Neuron (in vitro differentiated cells): ENCODE measurements around the gene CA12.

Experiments used
- H2AFZ ChIP-seq: one replicate; pipeline ENCODE4 v1.6.1; 2013; ENCODE audit warnings: low read depth, mild to moderate bottlenecking, inconsistent platforms, low read length, moderate library complexity
- H3K27me3 ChIP-seq: one replicate; pipeline ENCODE4 v1.6.1; 2013; ENCODE audit warnings: low read length; ENCODE audit not compliant: insufficient read depth
- H3K36me3 ChIP-seq: one replicate; pipeline ENCODE4 v1.6.1; 2013; ENCODE audit warnings: low read length; ENCODE audit not compliant: insufficient read depth
- H3K4me1 ChIP-seq: one replicate; pipeline ENCODE4 v1.6.1; 2013; ENCODE audit warnings: low read length; ENCODE audit not compliant: insufficient read depth
- H3K4me3 ChIP-seq: 2 replicates; pipeline ENCODE4 v1.5.1; 2013; ENCODE audit warnings: mild to moderate bottlenecking, low read length, moderate library complexity
- H3K9me3 ChIP-seq: one replicate; pipeline ENCODE4 v1.6.1; 2013; ENCODE audit warnings: low read length

CA12 gene

DNA sequence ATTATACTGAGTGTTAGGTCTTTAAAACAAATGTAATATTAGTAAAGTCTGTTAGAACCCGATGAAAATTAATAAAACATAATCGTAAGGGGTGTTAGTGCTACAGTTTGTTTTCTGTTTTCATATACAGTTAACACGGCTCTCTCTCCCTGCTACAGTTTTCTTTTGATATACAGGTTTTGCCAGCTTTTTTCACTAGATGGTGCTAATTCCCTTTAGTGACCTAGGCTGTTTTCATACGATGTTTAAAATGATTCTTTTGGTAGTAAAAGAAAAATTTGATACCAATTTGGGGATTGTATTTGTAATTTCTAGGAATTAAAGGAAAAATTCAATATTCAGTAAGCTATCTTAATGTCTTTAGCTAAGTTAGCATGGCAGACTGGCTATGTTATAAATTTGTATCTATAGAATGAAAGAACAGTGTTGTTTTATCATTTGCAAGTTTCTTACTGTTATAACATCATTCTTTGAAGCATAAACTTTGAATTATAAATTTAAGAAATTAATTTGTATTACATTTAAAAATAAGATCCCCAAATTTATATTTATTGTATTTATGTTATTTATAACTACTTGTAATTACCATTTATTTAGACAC, 92.8 kb downstream of the CA12 start:
- Histone ChIP-seq H3K9me3 (no peaks in the 10 kb centered on the region), H3K4me3 (no peak overlapping the region), H3K27me3 (no peaks in the 10 kb centered on the region), H3K4me1 (peaks cover 10% of the 10 kb centered on the region), H3K36me3 (no peaks in the 10 kb centered on the region), H2AFZ (peak overlapping the region; percentile 27)

DNA sequence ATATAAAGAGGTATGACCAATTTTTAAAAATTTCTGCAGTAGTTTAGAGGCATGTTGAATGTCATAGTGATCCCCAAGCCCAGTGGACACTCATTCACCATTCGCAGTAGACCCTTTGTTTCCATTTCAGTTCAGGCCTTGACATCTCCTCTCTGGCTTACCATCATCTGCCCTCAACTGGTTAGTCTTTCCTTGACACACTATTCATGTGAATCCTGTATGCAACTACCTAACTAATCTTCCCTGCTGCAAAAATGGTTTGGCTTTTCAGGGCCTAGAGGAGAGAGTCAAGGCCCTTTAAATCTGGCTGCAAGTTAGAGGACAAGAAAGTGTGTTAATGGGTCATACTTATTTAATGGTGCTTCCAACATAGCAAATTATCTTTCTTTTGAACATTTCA, 93.3 kb downstream of the CA12 start:
- H3K9me3 ChIP-seq = no peaks in the 10 kb centered on the region
- no peaks in the 10 kb centered on the region for H3K27me3 ChIP-seq
- no peak overlapping the region for H3K4me3 ChIP-seq
- H3K4me1 ChIP-seq = peaks cover 10% of the 10 kb centered on the region
- peak overlapping the region; percentile 27 for H2AFZ ChIP-seq
- H3K36me3 ChIP-seq = no peaks in the 10 kb centered on the region

DNA sequence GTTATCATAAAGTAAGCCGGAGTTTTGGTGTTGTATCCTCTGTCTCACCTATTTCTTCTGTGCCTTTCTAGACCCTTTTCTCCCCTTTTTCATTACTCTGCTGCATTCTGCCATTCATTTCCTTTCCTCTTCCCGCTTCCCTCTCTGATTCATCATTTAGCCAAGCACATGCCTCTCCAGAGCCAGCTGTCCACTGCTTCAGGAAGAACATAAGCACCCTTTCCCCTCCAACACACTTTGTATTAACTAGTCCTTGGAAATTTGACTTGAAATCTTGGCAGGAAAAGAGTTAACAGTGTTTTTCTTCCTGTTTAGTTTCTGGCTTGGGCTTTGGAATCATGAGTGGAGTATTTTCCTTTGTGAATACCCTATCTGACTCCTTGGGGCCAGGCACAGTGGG, 94.5 kb downstream of the CA12 start:
- H3K4me1 ChIP-seq = peaks cover 10% of the 10 kb centered on the region

DNA sequence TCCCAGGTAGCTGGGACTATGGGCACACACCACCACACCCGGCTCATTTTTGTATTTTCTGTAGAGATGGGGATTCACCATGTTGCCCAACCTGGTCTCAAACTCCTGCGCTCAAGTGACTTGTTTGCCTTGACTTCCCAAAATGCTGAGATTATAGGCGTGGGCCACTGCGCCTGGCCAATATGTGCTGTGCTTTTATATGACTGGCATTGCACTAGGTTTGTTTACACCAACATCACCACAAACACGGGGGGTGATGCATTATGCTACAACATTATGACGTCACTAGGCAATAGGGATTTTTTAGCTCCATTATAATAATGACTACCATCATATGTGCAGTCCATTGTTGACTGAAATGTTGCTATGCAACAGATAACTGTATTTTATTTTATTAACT, 97.3 kb downstream of the CA12 start:
- no peak overlapping the region for H2AFZ ChIP-seq
- no peaks in the 10 kb centered on the region for H3K9me3 ChIP-seq
- no peaks in the 10 kb centered on the region for H3K36me3 ChIP-seq
- H3K4me3 ChIP-seq = no peak overlapping the region
- H3K27me3 ChIP-seq = no peaks in the 10 kb centered on the region
- peaks cover 8% of the 10 kb centered on the region for H3K4me1 ChIP-seq

More for the DNA sequence above, 94.5 kb downstream of the CA12 start:
- H3K4me3 ChIP-seq = no peak overlapping the region
- H3K27me3 ChIP-seq = no peaks in the 10 kb centered on the region
- no peak overlapping the region for H2AFZ ChIP-seq
- no peaks in the 10 kb centered on the region for H3K9me3 ChIP-seq
- no peaks in the 10 kb centered on the region for H3K36me3 ChIP-seq

DNA sequence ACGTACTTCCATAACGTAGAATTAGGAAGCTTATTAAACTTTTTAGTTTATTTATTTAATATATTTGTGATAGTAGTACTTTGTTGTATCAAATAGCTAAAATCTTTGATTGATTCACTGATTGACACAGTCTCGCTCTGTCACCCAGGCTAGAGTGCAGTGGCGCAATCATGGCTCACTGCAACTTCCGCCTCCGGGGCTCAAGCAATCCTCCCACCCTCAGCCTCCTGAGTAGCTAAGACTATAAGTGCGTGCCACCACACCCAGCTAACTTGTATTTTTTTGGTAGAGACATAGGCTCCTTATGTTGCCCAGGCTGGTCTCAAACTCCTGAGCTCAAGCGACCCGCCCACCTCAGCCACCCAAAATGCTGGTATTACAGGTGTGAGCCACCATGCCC, 98.5 kb downstream of the CA12 start:
- Histone ChIP-seq H2AFZ (no peak overlapping the region), H3K4me3 (no peak overlapping the region), H3K36me3 (no peaks in the 10 kb centered on the region), H3K27me3 (no peaks in the 10 kb centered on the region), H3K4me1 (peaks cover 2% of the 10 kb centered on the region), H3K9me3 (no peaks in the 10 kb centered on the region)

DNA sequence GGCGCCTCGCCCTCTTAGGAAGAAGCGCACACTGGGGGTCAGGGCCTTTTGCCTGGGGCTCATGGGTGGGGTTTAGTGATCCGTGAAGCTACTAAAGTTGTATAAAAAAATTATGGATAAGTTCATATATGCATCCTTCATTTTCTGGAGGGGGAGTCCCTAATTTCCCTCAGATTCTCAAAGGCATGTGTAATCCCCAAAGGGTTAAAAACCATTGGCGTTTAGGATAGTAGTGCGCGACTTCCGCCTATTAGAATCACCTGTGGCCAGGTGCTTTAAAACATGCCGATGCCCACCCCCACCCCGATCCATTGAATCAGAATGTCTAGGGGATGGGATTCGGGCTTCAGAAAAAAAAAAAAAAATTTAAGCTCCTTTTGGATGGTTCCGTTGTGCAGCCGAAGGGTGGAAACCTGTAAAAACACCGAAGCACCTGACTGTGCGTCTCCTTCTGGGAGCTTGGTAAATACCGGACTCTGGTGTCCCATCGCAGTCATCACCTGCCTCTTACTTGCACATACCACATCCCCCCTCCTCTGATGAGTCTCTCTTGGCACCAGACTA, 103.7 kb downstream of the CA12 start:
- peaks cover under 1% of the 10 kb centered on the region for H3K9me3 ChIP-seq
- H2AFZ ChIP-seq = no peak overlapping the region
- no peak overlapping the region for H3K4me3 ChIP-seq
- H3K36me3 ChIP-seq = no peaks in the 10 kb centered on the region
- no peaks in the 10 kb centered on the region for H3K27me3 ChIP-seq
- H3K4me1 ChIP-seq = peaks cover 2% of the 10 kb centered on the region

DNA sequence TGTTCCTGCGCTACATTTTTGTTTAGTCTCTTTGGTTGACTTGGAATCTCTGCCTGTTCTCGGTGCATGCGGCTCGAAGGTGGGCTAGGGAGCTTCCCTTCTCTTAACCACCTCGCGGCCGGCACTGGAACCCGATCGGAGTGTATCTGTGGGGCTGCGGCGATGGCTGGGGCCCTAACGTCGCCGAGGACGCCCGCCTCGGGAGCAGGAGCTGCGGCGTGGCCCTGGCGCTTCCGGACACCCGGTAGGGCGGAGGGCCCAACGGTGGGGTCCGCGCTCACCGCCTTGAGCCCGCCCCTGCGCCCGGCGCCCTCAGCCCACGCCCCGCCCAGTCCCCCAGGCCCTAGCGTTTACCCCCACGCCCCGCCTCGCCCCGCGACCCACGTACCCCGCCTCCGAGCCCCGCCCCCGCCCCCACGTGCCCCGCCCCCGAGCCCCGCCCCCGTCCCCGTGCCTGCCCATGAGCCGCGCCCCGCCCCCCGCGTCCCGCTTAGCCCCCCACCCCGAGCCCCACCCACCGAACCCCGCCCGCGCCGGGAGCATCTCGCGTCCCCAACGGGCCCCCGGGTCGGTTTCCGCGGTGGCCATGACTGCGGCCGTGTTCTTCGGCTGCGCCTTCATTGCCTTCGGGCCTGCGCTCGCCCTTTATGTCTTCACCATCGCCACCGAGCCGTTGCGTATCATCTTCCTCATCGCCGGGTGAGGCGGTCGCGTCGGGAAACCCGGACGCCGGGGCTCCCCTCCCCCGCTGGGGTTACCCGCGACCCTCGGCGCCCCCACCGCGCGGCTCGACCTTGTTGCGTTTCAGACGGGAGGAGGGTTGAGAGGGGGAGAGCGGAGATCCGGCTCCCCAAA, 104.4 kb downstream of the CA12 start, which contains the start of gene APH1B:
APH1B (plus strand) TSS at position 568 of the 855 bp plus-strand sequence; CDS start at position 587, 19 bp downstream.
- peaks cover 2% of the 10 kb centered on the region for H3K4me1 ChIP-seq
- no peaks in the 10 kb centered on the region for H3K27me3 ChIP-seq
- no peak within 1 kb of the TSS for H3K4me3 ChIP-seq

DNA sequence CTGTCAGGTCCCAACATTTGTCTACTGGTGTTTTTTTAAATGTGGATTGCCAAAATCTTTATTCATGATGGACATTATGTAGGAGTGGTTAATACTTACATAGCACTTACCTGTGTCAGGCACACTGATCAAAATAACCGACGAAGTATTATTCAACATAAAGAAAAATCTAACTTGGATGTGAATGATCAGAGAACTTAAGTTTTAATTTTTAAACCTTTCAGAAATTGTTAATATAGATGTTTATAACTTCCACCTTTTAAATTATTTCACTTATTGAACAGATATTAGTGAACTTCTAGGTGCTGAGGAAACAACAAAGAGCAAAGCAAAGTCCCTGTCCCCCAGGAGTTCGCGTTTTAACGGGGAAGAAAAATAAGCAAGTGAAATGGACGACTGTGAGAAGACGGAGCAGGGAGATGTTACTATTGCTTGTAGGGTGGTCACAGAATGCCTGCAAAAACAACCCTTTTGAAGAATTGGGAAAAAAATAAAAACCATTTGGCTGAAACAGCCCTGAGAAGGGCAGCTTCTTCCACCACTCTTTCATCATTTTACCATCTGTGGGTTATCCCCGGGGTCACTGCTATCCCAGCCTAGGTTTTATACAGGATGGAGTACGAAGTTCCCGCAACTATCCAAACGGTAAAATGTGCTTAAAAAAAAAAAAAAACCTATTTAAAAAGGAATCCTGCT, 105.2 kb downstream of the CA12 start:
- Histone ChIP-seq H3K4me3 (no peak overlapping the region), H3K36me3 (no peaks in the 10 kb centered on the region), H3K4me1 (peaks cover 2% of the 10 kb centered on the region), H3K27me3 (no peaks in the 10 kb centered on the region), H2AFZ (no peak overlapping the region), H3K9me3 (peaks cover 5% of the 10 kb centered on the region)

More for the DNA sequence above, 104.4 kb downstream of the CA12 start, which contains the start of gene APH1B:
- H2AFZ ChIP-seq = no peak within 1 kb of the TSS
- no peaks in the 10 kb centered on the region for H3K36me3 ChIP-seq
- H3K9me3 ChIP-seq = peaks cover 4% of the 10 kb centered on the region

DNA sequence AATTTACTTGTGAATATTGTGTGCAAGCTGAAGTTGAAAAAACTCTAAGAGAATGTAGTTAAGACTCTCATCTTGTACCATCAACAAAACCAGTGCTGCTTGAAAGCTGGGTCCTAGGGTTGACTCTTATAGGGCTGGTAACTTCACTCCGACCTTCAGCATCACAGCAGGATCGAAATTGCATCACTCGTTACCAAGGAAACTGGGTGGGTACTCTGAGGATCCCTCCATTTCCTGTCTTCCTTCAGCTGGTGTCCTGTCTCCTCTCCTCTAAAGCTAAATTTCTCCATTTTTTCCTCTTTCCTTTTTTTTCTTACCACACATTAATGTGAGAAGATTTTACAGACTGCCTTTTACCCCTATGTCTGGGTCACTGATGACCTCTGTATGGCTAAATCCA, 107.2 kb downstream of the CA12 start:
- peaks cover 9% of the 10 kb centered on the region for H3K36me3 ChIP-seq
- no peaks in the 10 kb centered on the region for H3K27me3 ChIP-seq
- H2AFZ ChIP-seq = no peak overlapping the region
- H3K4me3 ChIP-seq = no peak overlapping the region
- H3K4me1 ChIP-seq = no peaks in the 10 kb centered on the region
- peaks cover 9% of the 10 kb centered on the region for H3K9me3 ChIP-seq
